Astrocyte (in vitro differentiated cells and primary cell): ENCODE results near the gene CORO6.

Experiments
- CTCF ChIP-seq: IDR thresholded peaks from 2 replicates; pipeline ENCODE4 v1.5.1; 2011; ENCODE audit warnings: low read depth, mild to moderate bottlenecking, inconsistent platforms, low read length, moderate library complexity; ENCODE audit not compliant: insufficient read depth
- EZH2 ChIP-seq: IDR thresholded peaks from 2 replicates; pipeline ENCODE4 v1.6.1; 2012; ENCODE audit warnings: mild to moderate bottlenecking, low read length, inconsistent platforms; ENCODE audit not compliant: insufficient read depth

- TF ChIP-seq EZH2 (no peak), CTCF (peak; percentile 85)
Observed at GRCh38 chr17:29579866-29580771, 42.6 kb downstream of the CORO6 start.
